NCI-H146 treated with DMSO at 0.1 percent for 48 hours (cell line): ENCODE measurements around the gene SH2D7.

Source experiments
- DNase-seq: peaks from one replicate; lab custom pipeline; 2025; ENCODE audit not compliant: unreplicated experiment; lab: John Stamatoyannopoulos, UW

Gene SH2D7

GRCh38 chr15:78103406-78104118 lies 11.2 kb downstream of the SH2D7 start:
- DNase-seq: no peak

- no peak for DNase-seq
These were observed 11.7 kb downstream of the SH2D7 start for GRCh38 chr15:78104119-78104479.

GRCh38 chr15:78104566-78105475 lies 12.5 kb downstream of the SH2D7 start:
- no peak for DNase-seq

GRCh38 chr15:78105476-78106241 lies 13.3 kb downstream of the SH2D7 start:
- DNase-seq: no peak

GRCh38 chr15:78107471-78107870 lies 15.1 kb downstream of the SH2D7 start:
- no peak for DNase-seq

GRCh38 chr15:78108300-78109084 lies 16.1 kb downstream of the SH2D7 start:
- peak; percentile 11 for DNase-seq

GRCh38 chr15:78109156-78109555 lies 16.8 kb downstream of the SH2D7 start:
- no peak for DNase-seq

GRCh38 chr15:78110096-78110495 lies 17.7 kb downstream of the SH2D7 start:
- no peak for DNase-seq

GRCh38 chr15:78110916-78111475 lies 18.6 kb downstream of the SH2D7 start:
- DNase-seq: no peak

GRCh38 chr15:78111788-78112187 lies 19.4 kb downstream of the SH2D7 start:
- no peak for DNase-seq

GRCh38 chr15:78112551-78112950 lies 20.2 kb downstream of the SH2D7 start:
- no peak for DNase-seq

- no peak for DNase-seq
These were observed 28.2 kb downstream of the SH2D7 start for GRCh38 chr15:78120523-78120922.

GRCh38 chr15:78125267-78125666 lies 32.9 kb downstream of the SH2D7 start:
- DNase-seq: no peak

- DNase-seq: no peak
These were observed 35.5 kb downstream of the SH2D7 start for GRCh38 chr15:78127882-78128281.

- no peak for DNase-seq
These were observed 36.9 kb downstream of the SH2D7 start for GRCh38 chr15:78129077-78129750.

GRCh38 chr15:78129751-78130287 lies 37.5 kb downstream of the SH2D7 start:
- no peak for DNase-seq

GRCh38 chr15:78130466-78131294 lies 38.3 kb downstream of the SH2D7 start:
- peak; percentile 26 for DNase-seq

- peak; percentile 39 for DNase-seq
These were observed 39.1 kb downstream of the SH2D7 start, which contains the start of gene CIB2 for GRCh38 chr15:78131295-78132061. Gene CIB2 (minus strand): TSS chr15:78131445. CDS start chr15:78131215, 230 bp downstream.
